Keratinocyte (primary cell): ENCODE results near the gene AHCYL2. TPM values are rescaled to one million over a fixed set of nuclear protein-coding genes. Genes with fewer than 3 reads are reported as not detected.
A peak's percentile ranks its signal among the peaks of the same experiment; 100 is the strongest.

Experiments used
- DNase-seq: peaks from one replicate; pipeline ENCODE4 v3.0.0-alpha.2; 2011; ENCODE audit warnings: low read depth, missing footprints, low spot score
- FAIRE-seq: peaks from 2 replicates; lab custom pipeline; 2011; peaks lifted over from hg19 to GRCh38; lab: Jason Lieb, UNC
- H2AFZ ChIP-seq: 2 replicates; pipeline ENCODE4 v1.6.0; 2012; ENCODE audit warnings: low read length, control low read depth, inconsistent platforms; ENCODE audit not compliant: control insufficient read depth
- H3K27ac ChIP-seq: 2 replicates; pipeline ENCODE4 v1.5.1; 2011; ENCODE audit warnings: low read length; ENCODE audit not compliant: control insufficient read depth, insufficient read depth
- H3K27me3 ChIP-seq: 3 replicates; pipeline ENCODE4 v1.6.0; 2011; ENCODE audit warnings: low read length; ENCODE audit not compliant: control insufficient read depth, insufficient read depth; ENCODE audit errors: extremely low read depth
- H3K36me3 ChIP-seq, 2 experiments: 2 replicates in 1 of 2; 3 replicates in 1 of 2; pipeline ENCODE4 v1.5.1; 2011; ENCODE audit warnings: low read length in 2 of 2, mild to moderate bottlenecking in 1 of 2; ENCODE audit not compliant: control insufficient read depth in 2 of 2, insufficient read depth in 2 of 2; ENCODE audit errors: extremely low read depth in 1 of 2
- H3K4me1 ChIP-seq: 3 replicates; pipeline ENCODE4 v1.5.1; 2011; ENCODE audit warnings: low read length; ENCODE audit not compliant: control insufficient read depth, insufficient read depth; ENCODE audit errors: extremely low read depth
- H3K4me2 ChIP-seq: 3 replicates; pipeline ENCODE4 v1.6.0; 2011; ENCODE audit warnings: low read depth, low read length; ENCODE audit not compliant: control insufficient read depth, insufficient read depth; ENCODE audit errors: extremely low read depth
- H3K4me3 ChIP-seq, 3 experiments: fragments of 200-600 bp in 1 of 3; sonication (generic) in 1 of 3; 2 replicates in 2 of 3; 3 replicates in 1 of 3; pipeline ENCODE4 v1.5.1; 2011 to 2016; ENCODE audit warnings: low read length in 3 of 3, mild to moderate bottlenecking in 3 of 3, control low read depth in 2 of 3, inconsistent platforms in 1 of 3, low read depth in 1 of 3, mixed read lengths in 1 of 3, mixed run types in 1 of 3, moderate library complexity in 1 of 3; ENCODE audit not compliant: control insufficient read depth in 2 of 3, insufficient read depth in 2 of 3; ENCODE audit errors: extremely low read depth in 1 of 3
- H3K79me2 ChIP-seq: 2 replicates; pipeline ENCODE4 v1.6.0; 2012; ENCODE audit warnings: low read length; ENCODE audit not compliant: control insufficient read depth, insufficient read depth
- H3K9ac ChIP-seq: 3 replicates; pipeline ENCODE4 v1.6.0; 2011; ENCODE audit warnings: low read length; ENCODE audit not compliant: control insufficient read depth, insufficient read depth; ENCODE audit errors: extremely low read depth
- H3K9me1 ChIP-seq: 3 replicates; pipeline ENCODE4 v1.6.0; 2011; ENCODE audit warnings: low read length; ENCODE audit not compliant: control insufficient read depth, insufficient read depth; ENCODE audit errors: extremely low read depth
- H3K9me3 ChIP-seq: 2 replicates; pipeline ENCODE4 v1.5.1; 2012; ENCODE audit warnings: low read depth, low read length; ENCODE audit not compliant: control insufficient read depth
- H4K20me1 ChIP-seq: 3 replicates; pipeline ENCODE4 v1.6.0; 2011; ENCODE audit warnings: low read length; ENCODE audit not compliant: control insufficient read depth, insufficient read depth; ENCODE audit errors: extremely low read depth
- CTCF ChIP-seq, 3 experiments: IDR thresholded peaks in 1 of 3; conservative IDR thresholded peaks in 1 of 3; optimal IDR thresholded peaks in 1 of 3; 2 replicates in 2 of 3; 3 replicates in 1 of 3; pipeline versions ENCODE3 to v1.5.1; 2011; ENCODE audit warnings: low read length in 3 of 3, mild to moderate bottlenecking in 3 of 3, moderate library complexity in 2 of 3, control low read depth in 1 of 3, inconsistent platforms in 1 of 3; ENCODE audit not compliant: insufficient read depth in 2 of 3; ENCODE audit errors: extremely low read depth in 1 of 3
- EZH2 ChIP-seq: IDR thresholded peaks from one replicate; pipeline ENCODE4 v1.6.1; 2012; ENCODE audit warnings: inconsistent platforms, mild to moderate bottlenecking, low read length, moderate library complexity
- dilution Hi-C: fragments of 300-500 bp; cut with MboI; formaldehyde crosslinking; loops from one replicate; pipeline ENCODE4 v1.7.0; 2020; ENCODE audit warnings: low sequenced_read_pairs; ENCODE audit not compliant: extremely low pct_ligation_motif_present
- polyA plus RNA-seq, 5 experiments: library from polyadenylated mRNA; depleted of rRNA in 3 of 5; stranded (reverse) in 3 of 5; stranded (forward) in 1 of 5; unstranded in 1 of 5; fragments of >200 nt; gene quantifications; 1 replicate in 1 of 5; 2 replicates in 3 of 5; 3 replicates in 1 of 5; pipeline versions ENCODE4 v1.2.1 to v1.2.3, GENCODE V29; 2011 to 2012; ENCODE audit warnings: missing spikeins in 2 of 5, low read depth in 1 of 5, low replicate concordance in 1 of 5

Gene AHCYL2
- polyA plus RNA-seq, 1 donor (not counting 4 experiments of a cell fraction or from before 2014, with no cell fraction given) = 32.8 TPM

- H3K9ac ChIP-seq = no peak overlapping the region
- dilution Hi-C loops = no loop called here
- peak; percentile 32 for FAIRE-seq
Measured at GRCh38 chr7:129343099-129343700, 118.4 kb downstream of the AHCYL2 start.

GRCh38 chr7:129347330-129347729 is 122.5 kb downstream of the AHCYL2 start:
- H3K27ac ChIP-seq = no peak overlapping the region
- no peak for FAIRE-seq
- no peaks in the 10 kb centered on the region for H3K9me1 ChIP-seq
- H3K9ac ChIP-seq = no peak overlapping the region
- dilution Hi-C loops = no loop called here
- H3K4me1 ChIP-seq = peaks cover 3% of the 10 kb centered on the region
- H4K20me1 ChIP-seq = no peaks in the 10 kb centered on the region
- H2AFZ ChIP-seq = no peak overlapping the region
- no peak overlapping the region for H3K4me2 ChIP-seq
- H3K27me3 ChIP-seq = no peaks in the 10 kb centered on the region
- TF ChIP-seq EZH2 = no peak
- TF ChIP-seq CTCF (optimal IDR thresholded peaks at IDR 0.05 in 1 of 3, IDR thresholded peaks at IDR 0.05 in 1 of 3, conservative IDR thresholded peaks at IDR 0.05 in 1 of 3; ENCODE audit: extremely low read depth in 1 of 3, insufficient read depth in 2 of 3, low read length in 3 of 3) = no peak
- no peak overlapping the region for H3K4me3 ChIP-seq
- no peaks in the 10 kb centered on the region for H3K36me3 ChIP-seq
- no peaks in the 10 kb centered on the region for H3K9me3 ChIP-seq
- H3K79me2 ChIP-seq = no peaks in the 10 kb centered on the region
- no peak for DNase-seq

More at GRCh38 chr7:129343099-129343700, 118.4 kb downstream of the AHCYL2 start:
- Histone ChIP-seq H3K79me2 (no peaks in the 10 kb centered on the region), H3K9me1 (no peaks in the 10 kb centered on the region), H3K27ac (no peak overlapping the region), H2AFZ (no peak overlapping the region), H3K36me3 (no peaks in the 10 kb centered on the region), H3K4me1 (peaks cover 3% of the 10 kb centered on the region), H4K20me1 (no peaks in the 10 kb centered on the region), H3K4me2 (no peak overlapping the region), H3K27me3 (no peaks in the 10 kb centered on the region), H3K9me3 (no peaks in the 10 kb centered on the region), H3K4me3 (no peak overlapping the region)
- DNase-seq = no peak
- TF ChIP-seq CTCF (optimal IDR thresholded peaks at IDR 0.05 in 1 of 3, IDR thresholded peaks at IDR 0.05 in 1 of 3, conservative IDR thresholded peaks at IDR 0.05 in 1 of 3; ENCODE audit: extremely low read depth in 1 of 3, insufficient read depth in 2 of 3, low read length in 3 of 3) = peak in 2 of 3 experiments; percentile 55 to 69
- TF ChIP-seq EZH2 = no peak
